ENCODE data around the gene TRPC1.

TRPC1 gene

DNA sequence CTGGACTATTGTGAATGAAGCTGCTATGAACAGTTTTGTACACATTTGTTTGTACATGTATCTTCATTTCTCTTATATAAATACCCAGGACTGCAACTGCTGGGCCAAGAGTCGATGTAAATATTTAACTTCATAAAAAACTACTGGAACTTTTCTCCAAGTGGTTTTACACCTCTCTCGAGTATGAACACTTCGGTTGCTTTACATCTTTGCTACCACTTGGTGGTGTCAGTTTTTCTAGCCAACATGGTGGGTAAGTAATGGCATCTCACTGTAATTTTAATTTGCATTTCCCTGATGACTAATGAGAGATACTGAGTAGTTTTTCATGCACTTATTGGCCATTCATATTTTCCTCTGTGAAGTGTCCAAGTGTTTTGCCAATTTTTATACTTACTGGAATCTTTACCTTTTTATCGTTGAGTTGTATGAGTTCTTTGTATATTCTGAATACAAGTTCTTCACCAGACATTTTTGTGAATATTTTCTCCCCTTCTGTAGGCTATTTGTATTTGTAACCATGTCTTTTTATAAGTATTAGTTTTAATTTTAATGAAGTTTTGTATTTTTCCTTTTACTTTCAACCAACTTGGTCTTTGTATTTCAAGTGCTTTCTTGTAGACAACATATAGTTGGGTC is 120.6 kb downstream of the TRPC1 start:
- H3K9me3 ChIP-seq (ENCODE audit: control insufficient read depth, insufficient read depth, low read depth, low read length) = no peaks in the 10 kb centered on the region
- no peak for TF ChIP-seq ZNF350 (tag by site-specific recombination; IDR thresholded peaks at IDR 0.05)
- TF ChIP-seq GLI2 (tag by site-specific recombination; IDR thresholded peaks at IDR 0.05; ENCODE audit: borderline replicate concordance, low read depth) = no peak
- no peak for TF ChIP-seq ZNF239 (tag by site-specific recombination; IDR thresholded peaks at IDR 0.05)
- peak; percentile 24; the same call in 1 of the 2 replicates for TF ChIP-seq ZNF654 (tag by site-specific recombination; IDR thresholded peaks at IDR 0.05; ENCODE audit: low read depth)
- TF ChIP-seq, protein P1, sequence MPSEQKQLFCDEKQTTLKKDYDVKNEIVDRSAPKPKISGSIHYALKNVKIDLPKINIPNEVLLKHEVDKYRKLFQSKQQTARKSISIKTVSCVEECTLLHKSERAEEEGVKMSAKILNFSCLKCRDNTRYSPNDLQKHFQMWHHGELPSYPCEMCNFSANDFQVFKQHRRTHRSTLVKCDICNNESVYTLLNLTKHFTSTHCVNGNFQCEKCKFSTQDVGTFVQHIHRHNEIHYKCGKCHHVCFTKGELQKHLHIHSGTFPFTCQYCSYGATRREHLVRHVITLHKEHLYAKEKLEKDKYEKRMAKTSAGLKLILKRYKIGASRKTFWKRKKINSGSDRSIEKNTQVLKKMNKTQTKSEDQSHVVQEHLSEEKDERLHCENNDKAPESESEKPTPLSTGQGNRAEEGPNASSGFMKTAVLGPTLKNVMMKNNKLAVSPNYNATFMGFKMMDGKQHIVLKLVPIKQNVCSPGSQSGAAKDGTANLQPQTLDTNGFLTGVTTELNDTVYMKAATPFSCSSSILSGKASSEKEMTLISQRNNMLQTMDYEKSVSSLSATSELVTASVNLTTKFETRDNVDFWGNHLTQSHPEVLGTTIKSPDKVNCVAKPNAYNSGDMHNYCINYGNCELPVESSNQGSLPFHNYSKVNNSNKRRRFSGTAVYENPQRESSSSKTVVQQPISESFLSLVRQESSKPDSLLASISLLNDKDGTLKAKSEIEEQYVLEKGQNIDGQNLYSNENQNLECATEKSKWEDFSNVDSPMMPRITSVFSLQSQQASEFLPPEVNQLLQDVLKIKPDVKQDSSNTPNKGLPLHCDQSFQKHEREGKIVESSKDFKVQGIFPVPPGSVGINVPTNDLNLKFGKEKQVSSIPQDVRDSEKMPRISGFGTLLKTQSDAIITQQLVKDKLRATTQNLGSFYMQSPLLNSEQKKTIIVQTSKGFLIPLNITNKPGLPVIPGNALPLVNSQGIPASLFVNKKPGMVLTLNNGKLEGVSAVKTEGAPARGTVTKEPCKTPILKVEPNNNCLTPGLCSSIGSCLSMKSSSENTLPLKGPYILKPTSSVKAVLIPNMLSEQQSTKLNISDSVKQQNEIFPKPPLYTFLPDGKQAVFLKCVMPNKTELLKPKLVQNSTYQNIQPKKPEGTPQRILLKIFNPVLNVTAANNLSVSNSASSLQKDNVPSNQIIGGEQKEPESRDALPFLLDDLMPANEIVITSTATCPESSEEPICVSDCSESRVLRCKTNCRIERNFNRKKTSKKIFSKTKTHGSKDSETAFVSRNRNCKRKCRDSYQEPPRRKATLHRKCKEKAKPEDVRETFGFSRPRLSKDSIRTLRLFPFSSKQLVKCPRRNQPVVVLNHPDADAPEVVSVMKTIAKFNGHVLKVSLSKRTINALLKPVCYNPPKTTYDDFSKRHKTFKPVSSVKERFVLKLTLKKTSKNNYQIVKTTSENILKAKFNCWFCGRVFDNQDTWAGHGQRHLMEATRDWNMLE (tag by site-specific recombination; conservative IDR thresholded peaks at IDR 0.05; ENCODE audit: low read depth) = no peak
- H3K27ac ChIP-seq (ENCODE audit: extremely low read depth, low read depth, low read length) = no peak overlapping the region
- H3K4me3 ChIP-seq (ENCODE audit: low read depth, low read length) = no peak overlapping the region
- POLR2A ChIA-PET = no interaction called here
- CTCF ChIA-PET = interaction anchor here (0.5 to 3.5 kb wide), 7 partner anchors 9 to 150 kb away, joined by 3 to 22 read pairs (median 3); no protein-coding TSS in a partner anchor
- H3K4me1 ChIP-seq (ENCODE audit: control insufficient read depth, insufficient read depth, low read length) = no peaks in the 10 kb centered on the region
- H3K36me3 ChIP-seq (ENCODE audit: control insufficient read depth in 2 of 2, insufficient read depth in 1 of 2, low read length in 2 of 2) = no peaks in the 10 kb centered on the region

DNA sequence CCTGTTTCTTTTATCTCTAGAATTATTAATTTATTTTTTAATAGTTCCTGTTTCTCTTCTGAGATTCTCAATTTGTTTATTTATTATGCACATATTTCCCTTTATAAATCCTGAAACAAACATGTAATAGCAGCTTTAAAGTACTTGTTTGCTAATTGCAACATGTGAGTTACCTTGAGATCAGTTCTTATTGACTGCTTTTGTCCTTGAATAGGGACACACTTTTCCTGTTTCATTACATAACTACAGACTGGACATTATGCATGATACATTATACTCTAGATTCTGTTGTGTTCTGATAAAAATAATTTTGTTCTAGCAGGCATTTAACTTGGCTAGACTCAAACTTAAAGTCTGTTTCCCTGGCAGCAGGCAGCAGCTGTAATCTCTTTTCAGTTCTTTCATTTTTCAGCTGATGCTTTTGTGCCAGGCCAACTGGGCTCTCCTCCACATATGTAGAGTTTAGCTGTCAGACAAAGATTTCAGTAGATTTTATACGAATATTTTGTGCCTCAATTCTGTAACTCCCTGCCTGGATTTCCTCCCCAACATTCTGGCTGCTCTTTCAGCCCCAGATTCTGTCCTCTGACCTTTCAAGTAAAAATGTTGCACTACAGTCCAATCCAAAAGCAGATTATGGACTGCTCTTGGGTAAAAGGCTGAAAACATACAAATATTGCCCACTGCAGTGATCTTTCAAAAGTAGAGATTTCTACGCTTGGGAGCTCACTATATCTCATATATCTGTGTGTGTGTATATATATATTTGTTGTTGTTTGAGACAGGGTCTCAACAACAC is 123.1 kb downstream of the TRPC1 start:
- H3K27ac ChIP-seq (ENCODE audit: extremely low read depth, low read depth, low read length) = no peak overlapping the region
- H3K36me3 ChIP-seq (ENCODE audit: control insufficient read depth in 2 of 2, insufficient read depth in 1 of 2, low read length in 2 of 2) = no peaks in the 10 kb centered on the region
- CTCF ChIA-PET = interaction anchor here (1.0 kb wide), 1 partner anchor 57 kb away, joined by 4 read pairs; no protein-coding TSS in a partner anchor
- no peak overlapping the region for H3K4me3 ChIP-seq (ENCODE audit: low read depth, low read length)
- POLR2A ChIA-PET = no interaction called here
- TF ChIP-seq ZNF555 (tag by site-specific recombination; conservative IDR thresholded peaks at IDR 0.05) (no peak), BCL11B (tag by site-specific recombination; IDR thresholded peaks at IDR 0.05; ENCODE audit: low read depth) (no peak), ZNF350 (tag by site-specific recombination; IDR thresholded peaks at IDR 0.05) (no peak), MZF1 (tag by site-specific recombination; IDR thresholded peaks at IDR 0.05; ENCODE audit: borderline replicate concordance) (no peak), ZNF785 (tag by site-specific recombination; IDR thresholded peaks at IDR 0.05) (no peak), ZNF677 (tag by site-specific recombination; IDR thresholded peaks at IDR 0.05) (no peak), ZNF777 (tag by site-specific recombination; IDR thresholded peaks at IDR 0.05; ENCODE audit: borderline replicate concordance) (no peak)
- TF ChIP-seq, protein P2, sequence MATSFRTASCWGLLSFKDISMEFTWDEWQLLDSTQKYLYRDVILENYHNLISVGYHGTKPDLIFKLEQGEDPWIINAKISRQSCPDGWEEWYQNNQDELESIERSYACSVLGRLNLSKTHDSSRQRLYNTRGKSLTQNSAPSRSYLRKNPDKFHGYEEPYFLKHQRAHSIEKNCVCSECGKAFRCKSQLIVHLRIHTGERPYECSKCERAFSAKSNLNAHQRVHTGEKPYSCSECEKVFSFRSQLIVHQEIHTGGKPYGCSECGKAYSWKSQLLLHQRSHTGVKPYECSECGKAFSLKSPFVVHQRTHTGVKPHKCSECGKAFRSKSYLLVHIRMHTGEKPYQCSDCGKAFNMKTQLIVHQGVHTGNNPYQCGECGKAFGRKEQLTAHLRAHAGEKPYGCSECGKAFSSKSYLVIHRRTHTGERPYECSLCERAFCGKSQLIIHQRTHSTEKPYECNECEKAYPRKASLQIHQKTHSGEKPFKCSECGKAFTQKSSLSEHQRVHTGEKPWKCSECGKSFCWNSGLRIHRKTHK (tag by site-specific recombination; IDR thresholded peaks at IDR 0.05) = no peak
- TF ChIP-seq, protein P3, sequence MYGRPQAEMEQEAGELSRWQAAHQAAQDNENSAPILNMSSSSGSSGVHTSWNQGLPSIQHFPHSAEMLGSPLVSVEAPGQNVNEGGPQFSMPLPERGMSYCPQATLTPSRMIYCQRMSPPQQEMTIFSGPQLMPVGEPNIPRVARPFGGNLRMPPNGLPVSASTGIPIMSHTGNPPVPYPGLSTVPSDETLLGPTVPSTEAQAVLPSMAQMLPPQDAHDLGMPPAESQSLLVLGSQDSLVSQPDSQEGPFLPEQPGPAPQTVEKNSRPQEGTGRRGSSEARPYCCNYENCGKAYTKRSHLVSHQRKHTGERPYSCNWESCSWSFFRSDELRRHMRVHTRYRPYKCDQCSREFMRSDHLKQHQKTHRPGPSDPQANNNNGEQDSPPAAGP (tag by site-specific recombination; IDR thresholded peaks at IDR 0.05) = no peak
- TF ChIP-seq, protein P4, sequence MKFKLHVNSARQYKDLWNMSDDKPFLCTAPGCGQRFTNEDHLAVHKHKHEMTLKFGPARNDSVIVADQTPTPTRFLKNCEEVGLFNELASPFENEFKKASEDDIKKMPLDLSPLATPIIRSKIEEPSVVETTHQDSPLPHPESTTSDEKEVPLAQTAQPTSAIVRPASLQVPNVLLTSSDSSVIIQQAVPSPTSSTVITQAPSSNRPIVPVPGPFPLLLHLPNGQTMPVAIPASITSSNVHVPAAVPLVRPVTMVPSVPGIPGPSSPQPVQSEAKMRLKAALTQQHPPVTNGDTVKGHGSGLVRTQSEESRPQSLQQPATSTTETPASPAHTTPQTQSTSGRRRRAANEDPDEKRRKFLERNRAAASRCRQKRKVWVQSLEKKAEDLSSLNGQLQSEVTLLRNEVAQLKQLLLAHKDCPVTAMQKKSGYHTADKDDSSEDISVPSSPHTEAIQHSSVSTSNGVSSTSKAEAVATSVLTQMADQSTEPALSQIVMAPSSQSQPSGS (tag by site-specific recombination; IDR thresholded peaks at IDR 0.05; ENCODE audit: low read depth) = no peak
- TF ChIP-seq, protein P5, sequence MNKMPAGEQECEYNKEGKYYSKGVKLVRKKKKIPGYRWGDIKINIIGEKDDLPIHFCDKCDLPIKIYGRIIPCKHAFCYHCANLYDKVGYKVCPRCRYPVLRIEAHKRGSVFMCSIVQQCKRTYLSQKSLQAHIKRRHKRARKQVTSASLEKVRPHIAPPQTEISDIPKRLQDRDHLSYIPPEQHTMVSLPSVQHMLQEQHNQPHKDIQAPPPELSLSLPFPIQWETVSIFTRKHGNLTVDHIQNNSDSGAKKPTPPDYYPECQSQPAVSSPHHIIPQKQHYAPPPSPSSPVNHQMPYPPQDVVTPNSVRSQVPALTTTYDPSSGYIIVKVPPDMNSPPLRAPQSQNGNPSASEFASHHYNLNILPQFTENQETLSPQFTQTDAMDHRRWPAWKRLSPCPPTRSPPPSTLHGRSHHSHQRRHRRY (tag by site-specific recombination; IDR thresholded peaks at IDR 0.05) = no peak
- no peaks in the 10 kb centered on the region for H3K9me3 ChIP-seq (ENCODE audit: control insufficient read depth, insufficient read depth, low read depth, low read length)
- no peaks in the 10 kb centered on the region for H3K4me1 ChIP-seq (ENCODE audit: control insufficient read depth, insufficient read depth, low read length)
